Cortex of kidney (tissue), 1 donor: ENCODE results near the gene HCAR3.
A peak's percentile ranks its signal among the peaks of the same experiment; 100 is the strongest.
"Not testable (repeated sequence)": the region's sequence is repeated elsewhere in the genome, so short reads cannot be mapped to it uniquely, and the experiment has no call there.

Experiments
- DNase-seq: peaks from one replicate; lab custom pipeline; 2025; lab: John Stamatoyannopoulos, UW

The HCAR3 gene

GRCh38 chr12:122716658-122717057, at the start of gene HCAR3:
TSS of gene HCAR3 (minus strand) at chr12:122716811. CDS start at chr12:122716737, 74 bp downstream.
- DNase-seq = not testable (repeated sequence)

- no peak for DNase-seq
These were observed 41.0 kb upstream of the HCAR3 start for GRCh38 chr12:122757568-122757967.

- DNase-seq = no peak
These were observed 38.2 kb upstream of the HCAR3 start for GRCh38 chr12:122754790-122755189.

DNA sequence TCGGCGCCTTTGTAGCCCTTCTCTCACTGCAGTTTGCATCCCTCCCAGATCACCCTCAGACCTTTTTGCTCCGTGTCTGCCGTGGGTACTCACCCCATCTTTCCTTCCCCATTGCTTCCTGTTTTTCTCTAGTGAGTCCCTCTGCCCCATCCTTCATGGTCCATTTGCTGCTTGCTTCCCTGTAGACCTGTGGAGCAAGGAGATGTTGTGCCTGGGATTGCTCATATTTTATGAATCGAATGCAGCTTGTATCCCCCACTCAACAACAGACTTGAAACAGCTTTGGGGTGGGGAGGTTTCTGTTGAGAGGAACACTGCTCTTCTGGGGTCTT, 36.7 kb upstream of the HCAR3 start:
- no peak for DNase-seq

GRCh38 chr12:122752464-122753318, 36.1 kb upstream of the HCAR3 start, which contains the start of gene DENR:
TSS of gene DENR (plus strand) at chr12:122752824. CDS start at chr12:122753702, 878 bp downstream.
- peak; percentile 97 for DNase-seq

DNA sequence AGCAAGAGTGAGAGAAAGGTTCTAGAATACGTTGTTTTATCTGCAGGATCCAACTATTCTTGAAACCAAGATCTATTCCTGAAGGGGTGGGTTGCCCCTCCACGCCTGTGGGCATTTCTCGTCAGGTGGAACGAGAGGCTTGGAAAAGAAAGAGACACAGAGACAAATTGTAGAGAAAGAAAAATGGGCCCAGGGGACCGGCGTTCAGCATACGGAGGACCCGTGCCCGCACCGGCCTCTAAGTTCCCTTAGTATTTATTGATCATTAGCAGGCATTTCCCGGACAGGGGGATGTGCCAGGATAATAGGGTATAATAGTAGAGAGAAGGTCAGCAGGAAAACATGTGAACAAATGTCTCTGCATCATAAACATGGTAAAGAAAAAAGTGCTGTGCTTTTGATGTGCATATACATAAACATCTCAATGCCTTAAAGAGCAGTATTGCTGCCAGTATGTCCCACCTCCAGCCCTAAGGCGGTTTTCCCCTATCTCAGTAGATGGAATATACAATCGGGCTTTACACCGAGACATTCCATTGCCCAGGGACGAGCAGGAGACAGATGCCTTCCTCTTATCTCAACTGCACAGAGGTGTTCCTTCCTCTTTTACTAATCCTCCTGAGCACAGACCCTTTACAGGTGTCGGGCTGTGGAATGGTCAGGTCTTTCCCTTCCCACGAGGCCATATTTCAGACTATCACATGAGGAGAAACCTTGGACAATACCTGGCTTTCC, 34.3 kb upstream of the HCAR3 start:
- DNase-seq = not testable (repeated sequence)

DNA sequence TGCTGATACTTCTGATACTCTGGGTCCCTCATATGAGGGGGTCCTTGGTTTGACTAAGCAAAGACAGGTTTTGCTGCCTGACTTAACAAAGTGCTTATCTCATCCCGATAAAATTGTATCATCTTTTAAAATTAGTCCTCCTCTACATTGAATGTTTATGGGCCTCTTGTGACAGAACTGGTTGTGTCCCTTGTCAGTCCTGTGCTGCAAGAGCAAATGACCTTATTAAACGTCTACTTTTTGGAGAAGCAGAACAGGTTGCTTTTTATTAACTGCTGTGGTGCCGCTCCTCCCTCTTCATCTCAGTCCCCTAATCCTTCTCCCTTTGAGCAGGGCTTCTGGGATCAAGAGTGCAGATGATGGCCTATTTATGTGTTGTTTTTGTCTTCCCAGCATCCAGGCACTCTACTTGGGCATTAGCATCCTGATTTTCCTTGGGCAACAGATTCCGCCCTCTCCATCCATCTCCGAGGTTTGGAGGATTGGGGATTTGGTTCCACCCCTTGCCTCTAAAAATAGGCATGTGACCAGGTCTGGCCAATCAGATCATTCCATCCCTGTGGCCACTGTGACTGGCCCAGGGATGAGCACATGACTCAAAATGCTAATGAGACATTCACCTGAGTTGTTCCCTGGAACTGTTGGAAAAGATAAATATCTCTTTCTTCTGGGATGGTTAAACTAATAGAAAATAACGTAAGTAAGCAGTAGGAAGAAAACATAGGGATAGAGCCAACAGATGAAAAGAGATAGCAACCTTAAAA, 33.1 kb upstream of the HCAR3 start:
- DNase-seq = no peak

DNA sequence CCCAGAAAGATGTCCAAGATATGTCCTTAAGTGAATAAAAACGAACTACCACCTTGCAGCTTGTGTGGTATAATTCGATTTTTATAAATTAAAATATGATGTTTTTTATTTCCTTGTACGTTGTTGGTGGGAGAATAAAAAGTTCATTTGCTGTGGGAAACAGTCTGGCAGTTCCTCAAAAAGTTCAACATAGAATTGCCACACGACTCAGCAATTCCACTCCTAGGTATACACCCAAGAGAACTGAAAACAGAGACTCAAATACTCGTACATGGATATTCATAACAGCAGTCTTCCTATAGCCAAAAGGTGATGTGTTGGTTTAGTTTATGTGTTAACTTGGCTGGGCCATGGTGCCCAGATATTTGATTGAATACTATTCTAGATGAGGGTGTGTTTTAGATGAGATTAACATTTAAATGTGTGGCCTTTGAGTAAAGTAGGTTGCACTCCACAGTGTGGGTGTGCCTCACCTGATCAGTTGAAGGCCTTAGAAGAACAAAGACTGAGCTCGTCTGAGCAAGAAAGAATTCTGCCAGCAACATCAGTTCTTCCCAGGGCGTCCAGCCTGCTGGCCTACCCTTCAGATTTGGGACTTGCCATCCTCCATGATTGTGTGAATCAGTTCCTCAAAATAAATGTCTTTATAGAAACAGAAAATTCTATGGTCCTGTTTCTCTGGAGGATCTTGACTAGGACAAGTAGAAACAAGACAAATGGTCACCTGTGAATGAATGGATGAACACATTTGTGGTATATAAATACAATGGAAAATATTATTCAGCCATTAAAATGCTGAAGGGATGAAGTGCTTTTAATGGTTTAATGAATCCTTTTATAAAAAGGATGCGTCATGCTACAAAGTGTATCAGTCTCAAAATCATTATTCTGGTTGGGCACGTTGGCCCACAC, 30.9 kb upstream of the HCAR3 start:
- no peak for DNase-seq

DNA sequence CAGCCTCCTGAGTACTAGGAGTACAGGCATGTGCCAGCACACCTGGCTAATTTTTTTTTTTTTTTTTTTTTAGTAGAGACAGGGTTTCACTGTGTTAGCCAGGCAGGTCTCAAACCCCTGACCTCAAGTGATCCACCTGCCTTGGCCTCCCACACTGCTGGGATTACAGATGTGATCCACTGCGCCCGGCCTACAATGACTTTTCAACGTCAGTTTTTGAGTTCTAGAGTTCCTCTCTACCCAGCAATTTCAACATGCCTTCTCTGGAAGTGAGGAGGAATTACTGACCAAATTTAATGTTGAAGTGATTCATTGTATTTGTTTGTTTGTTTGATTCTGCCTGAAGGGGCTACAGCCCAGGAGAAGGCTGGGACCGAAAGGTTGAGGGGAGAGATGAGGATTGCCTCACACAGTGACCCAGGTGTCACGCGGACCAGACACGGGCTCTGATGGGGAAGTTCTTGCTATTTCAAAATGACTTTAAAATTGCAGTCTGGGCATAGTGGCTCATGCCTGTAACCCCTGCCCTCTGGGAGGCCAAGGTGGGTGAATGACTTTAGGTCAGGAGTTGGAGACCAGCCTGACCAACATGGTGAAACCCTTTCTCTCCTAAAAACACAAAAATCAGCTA, 27.4 kb upstream of the HCAR3 start:
- DNase-seq = no peak

DNA sequence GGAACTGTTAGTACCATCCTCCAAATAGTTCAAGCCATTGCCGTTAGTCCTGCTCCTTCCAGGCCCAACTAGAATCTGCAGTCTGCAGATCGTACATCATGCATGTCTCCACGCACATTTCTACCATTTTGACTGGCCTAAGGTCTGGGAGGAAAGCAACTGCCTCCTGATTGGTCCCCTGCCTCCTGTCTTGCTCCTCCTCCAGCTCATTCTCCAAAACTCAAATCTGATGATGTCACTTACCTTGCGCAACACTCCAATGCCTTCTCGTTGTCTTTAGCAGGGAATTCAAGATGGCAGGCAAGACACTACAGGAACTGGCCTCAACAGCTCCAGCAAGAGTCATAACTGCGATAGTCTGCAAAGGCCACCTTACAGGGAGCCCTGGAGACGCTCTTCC, 23.7 kb upstream of the HCAR3 start:
- DNase-seq = no peak

DNA sequence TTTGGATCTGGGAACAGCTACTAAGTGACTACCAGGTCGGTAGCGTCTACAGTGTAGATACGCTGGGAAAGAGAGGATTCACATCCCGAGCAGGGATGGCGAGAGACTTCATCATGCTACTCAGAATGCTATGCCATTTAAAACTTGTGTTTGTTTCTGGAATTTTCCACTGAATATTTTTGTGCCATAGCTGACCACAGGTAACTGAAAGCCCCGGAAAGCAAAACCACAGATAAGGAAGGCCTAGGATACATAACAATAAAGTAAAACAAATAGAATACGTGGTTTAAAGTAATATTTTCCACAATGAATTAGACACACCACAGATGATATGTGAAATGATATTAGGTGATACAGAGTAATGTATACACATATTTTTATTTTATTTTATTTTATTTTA, 22.0 kb upstream of the HCAR3 start:
- DNase-seq = no peak

DNA sequence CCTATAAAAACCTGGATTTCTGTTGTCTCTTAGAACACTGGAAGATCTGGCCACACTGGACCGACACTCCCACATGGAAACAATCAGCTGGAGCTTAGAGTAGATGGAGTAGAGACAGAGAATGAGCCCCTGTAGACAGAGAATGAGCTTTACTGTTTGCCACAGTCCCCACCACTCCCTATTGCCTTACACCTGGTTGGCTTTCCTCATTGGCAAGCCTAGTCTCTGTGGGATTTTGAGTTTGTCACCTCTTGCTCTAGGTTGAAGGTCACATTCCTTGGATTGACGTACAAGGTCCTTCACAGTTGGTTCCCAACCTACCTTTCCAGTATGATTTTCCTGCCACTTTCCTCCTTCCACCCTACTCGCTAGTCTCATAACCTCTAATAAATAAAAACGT, 16.0 kb upstream of the HCAR3 start:
- no peak for DNase-seq

DNA sequence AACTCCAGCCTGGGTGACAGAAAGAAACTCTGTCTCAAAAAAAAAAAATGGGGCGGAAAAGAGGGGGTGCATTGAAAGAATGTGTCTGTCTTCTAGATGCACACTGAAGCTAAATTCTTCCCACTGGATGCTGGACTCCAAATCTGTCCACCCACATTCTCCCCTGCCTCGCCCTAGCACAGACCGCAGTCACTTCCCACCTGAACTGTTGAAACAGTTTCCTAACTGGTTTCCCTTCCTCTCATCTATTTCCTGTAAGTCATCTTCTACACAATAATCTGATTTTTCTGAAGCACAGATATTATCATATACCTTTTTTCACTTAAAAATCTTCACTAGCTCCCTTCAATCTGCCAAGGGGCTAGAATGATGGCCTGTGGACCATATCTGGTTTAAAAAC, 15.6 kb upstream of the HCAR3 start:
- no peak for DNase-seq

DNA sequence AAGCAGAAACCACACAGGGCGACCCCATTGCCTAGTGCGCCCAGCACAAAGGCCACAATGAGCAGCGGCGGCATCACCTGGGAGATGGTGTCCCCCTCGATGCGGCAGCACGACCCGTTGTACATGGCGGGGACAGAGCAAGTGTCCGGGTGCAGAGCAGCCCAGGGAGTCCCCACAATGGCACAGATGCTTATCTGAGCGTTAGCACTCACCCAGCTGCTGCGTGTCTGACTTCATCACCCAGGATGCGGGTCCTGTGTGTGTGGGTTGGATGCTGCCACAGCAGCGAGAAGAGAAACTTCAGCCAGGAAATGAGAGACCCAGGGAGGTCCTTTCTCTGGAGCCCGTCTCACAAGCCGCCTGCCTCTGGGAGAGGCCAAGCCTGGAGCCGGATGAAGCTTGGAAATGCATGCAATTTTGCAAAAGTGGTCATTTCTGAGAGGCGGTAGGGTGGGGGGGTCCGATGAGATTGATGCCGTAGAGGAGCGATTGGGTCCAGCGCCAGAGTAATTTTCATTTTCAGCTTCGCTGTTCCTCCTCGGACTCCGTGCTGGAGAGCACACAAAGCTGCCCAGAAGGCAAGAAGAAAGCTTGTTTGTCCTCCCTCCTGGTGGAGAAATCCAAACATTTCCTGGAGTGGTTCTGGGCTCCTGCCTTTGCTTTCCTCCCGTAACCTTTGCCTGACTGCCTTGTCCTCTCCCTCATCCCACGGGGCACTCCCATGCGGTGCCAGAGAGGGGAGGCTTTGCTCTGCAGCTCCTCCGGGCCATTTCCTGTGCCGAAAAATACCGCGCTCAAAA, 13.8 kb upstream of the HCAR3 start, which contains the start of gene HCAR1:
Gene HCAR1 (minus strand): TSS at position 630 of the 800 bp plus-strand sequence. CDS start 505 bp downstream, at position 125.
- DNase-seq = no peak

DNA sequence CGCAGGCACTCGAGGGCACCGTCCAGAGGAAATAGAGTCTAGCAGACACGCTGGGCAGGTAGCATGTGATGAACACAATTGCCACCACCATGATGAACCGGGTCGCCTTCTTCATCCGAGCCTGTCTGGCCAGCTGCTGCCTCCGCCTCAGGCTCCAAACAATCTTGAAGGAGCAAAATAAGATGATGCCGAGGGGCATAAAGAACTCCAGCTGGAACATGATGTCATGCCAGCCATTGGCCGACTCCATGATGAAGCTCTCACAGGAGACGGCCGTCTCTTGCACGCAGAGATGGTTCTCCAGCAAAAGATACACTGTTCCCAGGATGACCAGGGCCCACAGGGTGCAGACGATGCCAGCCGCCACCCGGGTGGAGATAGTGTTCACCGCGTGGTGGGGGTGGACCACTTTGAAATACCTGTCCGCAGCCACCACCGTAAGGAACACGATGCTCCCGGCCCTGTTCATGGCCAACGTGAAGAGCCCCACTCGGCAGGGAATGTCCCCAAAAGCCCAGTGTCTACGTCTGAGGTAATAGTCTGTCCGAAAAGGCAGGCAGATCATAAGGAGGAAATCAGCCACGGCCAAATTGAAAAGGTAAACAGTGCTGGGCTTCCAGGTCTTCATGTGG, 13.1 kb upstream of the HCAR3 start:
- no peak for DNase-seq

GRCh38 chr12:122726080-122726558, 9.5 kb upstream of the HCAR3 start:
- DNase-seq = no peak

GRCh38 chr12:122725452-122726079, 9.0 kb upstream of the HCAR3 start:
- DNase-seq = no peak

DNA sequence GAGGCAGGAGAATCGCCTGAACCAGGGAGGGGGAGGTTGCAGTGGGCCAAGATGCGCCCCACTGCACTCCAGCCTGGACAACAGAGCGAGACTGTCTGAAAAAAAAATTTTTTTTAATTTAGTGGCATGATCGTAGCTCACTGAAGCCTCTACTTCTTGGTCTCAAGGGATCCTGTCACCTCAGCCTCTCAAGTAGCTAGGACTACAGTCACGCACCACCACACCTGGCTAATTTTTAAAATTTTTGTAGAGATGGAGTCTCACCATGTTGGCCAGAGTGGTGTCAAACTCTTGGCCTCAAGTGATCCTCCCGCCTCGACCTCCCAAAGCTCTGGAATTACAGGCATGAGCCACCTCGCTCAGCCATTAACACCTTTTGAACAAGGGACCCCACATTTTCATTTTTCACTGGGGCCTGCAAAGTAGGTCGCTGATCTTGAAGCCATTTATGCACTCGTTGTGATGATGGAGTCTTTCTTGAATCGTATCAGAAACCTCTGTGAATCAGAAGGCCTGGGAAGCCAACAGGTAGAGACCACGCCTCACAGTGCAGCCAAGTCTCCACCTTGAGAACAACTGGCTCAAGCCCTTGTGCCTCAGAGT, 8.1 kb upstream of the HCAR3 start:
- DNase-seq = no peak
